Measurements from ENCODE around the gene MYBPHL.

MYBPHL gene

DNA sequence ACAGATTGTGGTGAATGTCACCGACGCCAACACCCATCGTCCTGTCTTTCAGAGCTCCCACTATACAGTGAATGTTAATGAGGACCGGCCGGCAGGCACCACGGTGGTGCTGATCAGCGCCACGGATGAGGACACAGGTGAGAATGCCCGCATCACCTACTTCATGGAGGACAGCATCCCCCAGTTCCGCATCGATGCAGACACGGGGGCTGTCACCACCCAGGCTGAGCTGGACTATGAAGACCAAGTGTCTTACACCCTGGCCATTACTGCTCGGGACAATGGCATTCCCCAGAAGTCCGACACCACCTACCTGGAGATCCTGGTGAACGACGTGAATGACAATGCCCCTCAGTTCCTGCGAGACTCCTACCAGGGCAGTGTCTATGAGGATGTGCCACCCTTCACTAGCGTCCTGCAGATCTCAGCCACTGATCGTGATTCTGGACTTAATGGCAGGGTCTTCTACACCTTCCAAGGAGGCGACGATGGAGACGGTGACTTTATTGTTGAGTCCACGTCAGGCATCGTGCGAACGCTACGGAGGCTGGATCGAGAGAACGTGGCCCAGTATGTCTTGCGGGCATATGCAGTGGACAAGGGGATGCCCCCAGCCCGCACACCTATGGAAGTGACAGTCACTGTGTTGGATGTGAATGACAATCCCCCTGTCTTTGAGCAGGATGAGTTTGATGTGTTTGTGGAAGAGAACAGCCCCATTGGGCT, 54.5 kb downstream of the MYBPHL start:
- Histone ChIP-seq H3K4me3 (ENCODE audit: low read depth, low read length) (no peak overlapping the region), H3K9me3 (ENCODE audit: control insufficient read depth, insufficient read depth, low read depth, low read length) (no peaks in the 10 kb centered on the region), H3K36me3 (ENCODE audit: control insufficient read depth in 2 of 2, insufficient read depth in 1 of 2, low read length in 2 of 2) (peaks cover 0 to 37% of the 10 kb centered on the region in 2 experiments; a peak in 1 of 3 replicates), H3K4me1 (ENCODE audit: control insufficient read depth, insufficient read depth, low read length) (peaks cover 5% of the 10 kb centered on the region; the same call in 1 of the 2 replicates), H3K27ac (ENCODE audit: extremely low read depth, low read depth, low read length) (no peak overlapping the region)
- ChIA-PET POLR2A (interaction anchor here (0.7 to 1.9 kb wide), 2 partner anchors 146 to 152 kb away, joined by 7 to 10 read pairs; partner anchors contain the start of gene SORT1), CTCF (interaction anchor here (0.6 to 2.2 kb wide), 5 partner anchors 13 to 280 kb away, joined by 3 to 16 read pairs (median 3); no protein-coding TSS in a partner anchor)
- TF ChIP-seq ZNF747 (tag by site-specific recombination; IDR thresholded peaks at IDR 0.05) (no peak), ZEB2 (tag by site-specific recombination; IDR thresholded peaks at IDR 0.05) (no peak), REPIN1 (tag by site-specific recombination; IDR thresholded peaks at IDR 0.05; ENCODE audit: low read depth) (no peak), KLF10 (tag by site-specific recombination; IDR thresholded peaks at IDR 0.05) (no peak), ZNF677 (tag by site-specific recombination; IDR thresholded peaks at IDR 0.05) (no peak), ZNF132 (tag by site-specific recombination; IDR thresholded peaks at IDR 0.05; ENCODE audit: borderline replicate concordance) (no peak)
- TF ChIP-seq, protein P1, sequence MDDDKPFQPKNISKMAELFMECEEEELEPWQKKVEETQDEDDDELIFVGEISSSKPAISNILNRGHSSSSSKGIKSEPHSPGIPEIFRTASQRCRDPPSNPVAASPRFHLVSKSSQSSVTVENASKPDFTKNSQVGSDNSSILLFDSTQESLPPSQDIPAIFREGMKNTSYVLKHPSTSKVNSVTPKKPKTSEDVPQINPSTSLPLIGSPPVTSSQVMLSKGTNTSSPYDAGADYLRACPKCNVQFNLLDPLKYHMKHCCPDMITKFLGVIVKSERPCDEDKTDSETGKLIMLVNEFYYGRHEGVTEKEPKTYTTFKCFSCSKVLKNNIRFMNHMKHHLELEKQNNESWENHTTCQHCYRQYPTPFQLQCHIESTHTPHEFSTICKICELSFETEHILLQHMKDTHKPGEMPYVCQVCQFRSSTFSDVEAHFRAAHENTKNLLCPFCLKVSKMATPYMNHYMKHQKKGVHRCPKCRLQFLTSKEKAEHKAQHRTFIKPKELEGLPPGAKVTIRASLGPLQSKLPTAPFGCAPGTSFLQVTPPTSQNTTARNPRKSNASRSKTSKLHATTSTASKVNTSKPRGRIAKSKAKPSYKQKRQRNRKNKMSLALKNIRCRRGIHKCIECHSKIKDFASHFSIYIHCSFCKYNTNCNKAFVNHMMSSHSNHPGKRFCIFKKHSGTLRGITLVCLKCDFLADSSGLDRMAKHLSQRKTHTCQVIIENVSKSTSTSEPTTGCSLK (tag by site-specific recombination; IDR thresholded peaks at IDR 0.05): no peak
- TF ChIP-seq, protein P2, sequence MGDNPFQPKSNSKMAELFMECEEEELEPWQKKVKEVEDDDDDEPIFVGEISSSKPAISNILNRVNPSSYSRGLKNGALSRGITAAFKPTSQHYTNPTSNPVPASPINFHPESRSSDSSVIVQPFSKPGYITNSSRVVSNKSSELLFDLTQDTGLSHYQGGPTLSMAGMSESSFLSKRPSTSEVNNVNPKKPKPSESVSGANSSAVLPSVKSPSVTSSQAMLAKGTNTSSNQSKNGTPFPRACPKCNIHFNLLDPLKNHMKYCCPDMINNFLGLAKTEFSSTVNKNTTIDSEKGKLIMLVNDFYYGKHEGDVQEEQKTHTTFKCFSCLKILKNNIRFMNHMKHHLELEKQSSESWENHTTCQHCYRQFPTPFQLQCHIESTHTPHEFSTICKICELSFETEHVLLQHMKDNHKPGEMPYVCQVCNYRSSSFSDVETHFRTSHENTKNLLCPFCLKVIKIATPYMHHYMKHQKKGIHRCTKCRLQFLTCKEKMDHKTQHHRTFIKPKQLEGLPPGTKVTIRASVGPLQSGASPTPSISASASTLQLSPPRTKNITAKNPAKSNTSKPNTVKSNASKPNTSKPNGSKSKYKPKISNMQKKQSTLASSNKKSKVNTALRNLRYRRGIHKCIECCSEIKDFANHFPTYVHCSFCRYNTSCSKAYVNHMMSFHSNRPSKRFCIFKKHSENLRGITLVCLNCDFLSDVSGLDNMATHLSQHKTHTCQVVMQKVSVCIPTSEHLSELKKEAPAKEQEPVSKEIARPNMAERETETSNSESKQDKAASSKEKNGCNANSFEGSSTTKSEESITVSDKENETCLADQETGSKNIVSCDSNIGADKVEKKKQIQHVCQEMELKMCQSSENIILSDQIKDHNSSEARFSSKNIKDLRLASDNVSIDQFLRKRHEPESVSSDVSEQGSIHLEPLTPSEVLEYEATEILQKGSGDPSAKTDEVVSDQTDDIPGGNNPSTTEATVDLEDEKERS (tag by site-specific recombination; IDR thresholded peaks at IDR 0.05): no peak
- TF ChIP-seq, protein P3, sequence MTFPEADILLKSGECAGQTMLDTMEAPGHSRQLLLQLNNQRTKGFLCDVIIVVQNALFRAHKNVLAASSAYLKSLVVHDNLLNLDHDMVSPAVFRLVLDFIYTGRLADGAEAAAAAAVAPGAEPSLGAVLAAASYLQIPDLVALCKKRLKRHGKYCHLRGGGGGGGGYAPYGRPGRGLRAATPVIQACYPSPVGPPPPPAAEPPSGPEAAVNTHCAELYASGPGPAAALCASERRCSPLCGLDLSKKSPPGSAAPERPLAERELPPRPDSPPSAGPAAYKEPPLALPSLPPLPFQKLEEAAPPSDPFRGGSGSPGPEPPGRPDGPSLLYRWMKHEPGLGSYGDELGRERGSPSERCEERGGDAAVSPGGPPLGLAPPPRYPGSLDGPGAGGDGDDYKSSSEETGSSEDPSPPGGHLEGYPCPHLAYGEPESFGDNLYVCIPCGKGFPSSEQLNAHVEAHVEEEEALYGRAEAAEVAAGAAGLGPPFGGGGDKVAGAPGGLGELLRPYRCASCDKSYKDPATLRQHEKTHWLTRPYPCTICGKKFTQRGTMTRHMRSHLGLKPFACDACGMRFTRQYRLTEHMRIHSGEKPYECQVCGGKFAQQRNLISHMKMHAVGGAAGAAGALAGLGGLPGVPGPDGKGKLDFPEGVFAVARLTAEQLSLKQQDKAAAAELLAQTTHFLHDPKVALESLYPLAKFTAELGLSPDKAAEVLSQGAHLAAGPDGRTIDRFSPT (tag by site-specific recombination; IDR thresholded peaks at IDR 0.05): no peak
- TF ChIP-seq, protein P4, sequence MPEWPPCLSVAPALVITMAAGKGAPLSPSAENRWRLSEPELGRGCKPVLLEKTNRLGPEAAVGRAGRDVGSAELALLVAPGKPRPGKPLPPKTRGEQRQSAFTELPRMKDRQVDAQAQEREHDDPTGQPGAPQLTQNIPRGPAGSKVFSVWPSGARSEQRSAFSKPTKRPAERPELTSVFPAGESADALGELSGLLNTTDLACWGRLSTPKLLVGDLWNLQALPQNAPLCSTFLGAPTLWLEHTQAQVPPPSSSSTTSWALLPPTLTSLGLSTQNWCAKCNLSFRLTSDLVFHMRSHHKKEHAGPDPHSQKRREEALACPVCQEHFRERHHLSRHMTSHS (tag by site-specific recombination; IDR thresholded peaks at IDR 0.05): no peak

DNA sequence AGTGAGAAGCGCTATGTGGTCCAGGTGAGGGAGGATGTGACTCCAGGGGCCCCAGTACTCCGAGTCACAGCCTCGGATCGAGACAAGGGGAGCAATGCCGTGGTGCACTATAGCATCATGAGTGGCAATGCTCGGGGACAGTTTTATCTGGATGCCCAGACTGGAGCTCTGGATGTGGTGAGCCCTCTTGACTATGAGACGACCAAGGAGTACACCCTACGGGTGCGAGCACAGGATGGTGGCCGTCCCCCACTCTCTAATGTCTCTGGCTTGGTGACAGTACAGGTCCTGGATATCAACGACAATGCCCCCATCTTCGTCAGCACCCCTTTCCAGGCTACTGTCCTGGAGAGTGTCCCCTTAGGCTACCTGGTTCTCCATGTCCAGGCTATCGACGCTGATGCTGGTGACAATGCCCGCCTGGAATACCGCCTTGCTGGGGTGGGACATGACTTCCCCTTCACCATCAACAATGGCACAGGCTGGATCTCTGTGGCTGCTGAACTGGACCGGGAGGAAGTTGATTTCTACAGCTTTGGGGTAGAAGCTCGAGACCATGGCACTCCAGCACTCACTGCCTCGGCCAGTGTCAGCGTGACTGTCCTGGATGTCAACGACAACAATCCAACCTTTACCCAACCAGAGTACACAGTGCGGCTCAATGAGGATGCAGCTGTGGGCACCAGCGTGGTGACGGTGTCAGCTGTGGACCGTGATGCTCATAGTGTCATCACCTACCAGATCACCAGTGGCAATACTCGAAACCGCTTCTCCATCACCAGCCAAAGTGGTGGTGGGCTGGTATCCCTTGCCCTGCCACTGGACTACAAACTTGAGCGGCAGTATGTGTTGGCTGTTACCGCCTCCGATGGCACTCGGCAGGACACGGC, 55.3 kb downstream of the MYBPHL start:
- Histone ChIP-seq H3K36me3 (ENCODE audit: control insufficient read depth in 2 of 2, insufficient read depth in 1 of 2, low read length in 2 of 2) (peaks cover 0 to 37% of the 10 kb centered on the region in 2 experiments; a peak in 1 of 3 replicates), H3K4me1 (ENCODE audit: control insufficient read depth, insufficient read depth, low read length) (peaks cover 5% of the 10 kb centered on the region; the same call in 1 of the 2 replicates), H3K4me3 (ENCODE audit: low read depth, low read length) (no peak overlapping the region), H3K27ac (ENCODE audit: extremely low read depth, low read depth, low read length) (no peak overlapping the region), H3K9me3 (ENCODE audit: control insufficient read depth, insufficient read depth, low read depth, low read length) (no peaks in the 10 kb centered on the region)
- TF ChIP-seq ZNF561 (tag by site-specific recombination; IDR thresholded peaks at IDR 0.05; ENCODE audit: borderline replicate concordance) (no peak), ZNF423 (tag by site-specific recombination; IDR thresholded peaks at IDR 0.05) (no peak), SETDB1 (IDR thresholded peaks at IDR 0.05; ENCODE audit: insufficient read length, low read length) (peak; percentile 19), ZNF433 (tag by site-specific recombination; IDR thresholded peaks at IDR 0.05; ENCODE audit: low read depth) (no peak), ZNF140 (tag by site-specific recombination; IDR thresholded peaks at IDR 0.05) (no peak), ZNF549 (tag by site-specific recombination; IDR thresholded peaks at IDR 0.05) (no peak), ZEB2 (tag by site-specific recombination; IDR thresholded peaks at IDR 0.05) (no peak)
- TF ChIP-seq, protein P5, sequence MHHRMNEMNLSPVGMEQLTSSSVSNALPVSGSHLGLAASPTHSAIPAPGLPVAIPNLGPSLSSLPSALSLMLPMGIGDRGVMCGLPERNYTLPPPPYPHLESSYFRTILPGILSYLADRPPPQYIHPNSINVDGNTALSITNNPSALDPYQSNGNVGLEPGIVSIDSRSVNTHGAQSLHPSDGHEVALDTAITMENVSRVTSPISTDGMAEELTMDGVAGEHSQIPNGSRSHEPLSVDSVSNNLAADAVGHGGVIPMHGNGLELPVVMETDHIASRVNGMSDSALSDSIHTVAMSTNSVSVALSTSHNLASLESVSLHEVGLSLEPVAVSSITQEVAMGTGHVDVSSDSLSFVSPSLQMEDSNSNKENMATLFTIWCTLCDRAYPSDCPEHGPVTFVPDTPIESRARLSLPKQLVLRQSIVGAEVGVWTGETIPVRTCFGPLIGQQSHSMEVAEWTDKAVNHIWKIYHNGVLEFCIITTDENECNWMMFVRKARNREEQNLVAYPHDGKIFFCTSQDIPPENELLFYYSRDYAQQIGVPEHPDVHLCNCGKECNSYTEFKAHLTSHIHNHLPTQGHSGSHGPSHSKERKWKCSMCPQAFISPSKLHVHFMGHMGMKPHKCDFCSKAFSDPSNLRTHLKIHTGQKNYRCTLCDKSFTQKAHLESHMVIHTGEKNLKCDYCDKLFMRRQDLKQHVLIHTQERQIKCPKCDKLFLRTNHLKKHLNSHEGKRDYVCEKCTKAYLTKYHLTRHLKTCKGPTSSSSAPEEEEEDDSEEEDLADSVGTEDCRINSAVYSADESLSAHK (tag by site-specific recombination; IDR thresholded peaks at IDR 0.05): peak; percentile 96
- TF ChIP-seq, protein P6, sequence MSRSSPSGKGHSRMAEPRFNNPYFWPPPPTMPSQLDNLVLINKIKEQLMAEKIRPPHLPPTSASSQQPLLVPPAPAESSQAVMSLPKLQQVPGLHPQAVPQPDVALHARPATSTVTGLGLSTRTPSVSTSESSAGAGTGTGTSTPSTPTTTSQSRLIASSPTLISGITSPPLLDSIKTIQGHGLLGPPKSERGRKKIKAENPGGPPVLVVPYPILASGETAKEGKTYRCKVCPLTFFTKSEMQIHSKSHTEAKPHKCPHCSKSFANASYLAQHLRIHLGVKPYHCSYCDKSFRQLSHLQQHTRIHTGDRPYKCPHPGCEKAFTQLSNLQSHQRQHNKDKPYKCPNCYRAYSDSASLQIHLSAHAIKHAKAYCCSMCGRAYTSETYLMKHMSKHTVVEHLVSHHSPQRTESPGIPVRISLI (tag by site-specific recombination; IDR thresholded peaks at IDR 0.05): no peak
- ChIA-PET POLR2A (interaction anchor here (0.7 to 1.2 kb wide), 2 partner anchors 26 to 151 kb away, joined by 3 to 10 read pairs; no protein-coding TSS in a partner anchor), CTCF (interaction anchor here (0.6 kb wide), 1 partner anchor 25 kb away, joined by 3 read pairs; no protein-coding TSS in a partner anchor)

Measured in HEK293 (cell line).